GM19099 (cell line): ENCODE measurements around the gene NR1I3.

ENCODE experiments used
- POLR2A ChIP-seq: IDR thresholded peaks from 3 replicates; pipeline ENCODE4 v1.6.1; 2011; ENCODE audit warnings: low read depth; ENCODE audit not compliant: insufficient read length; ENCODE audit errors: extremely low read depth

NR1I3 gene

DNA sequence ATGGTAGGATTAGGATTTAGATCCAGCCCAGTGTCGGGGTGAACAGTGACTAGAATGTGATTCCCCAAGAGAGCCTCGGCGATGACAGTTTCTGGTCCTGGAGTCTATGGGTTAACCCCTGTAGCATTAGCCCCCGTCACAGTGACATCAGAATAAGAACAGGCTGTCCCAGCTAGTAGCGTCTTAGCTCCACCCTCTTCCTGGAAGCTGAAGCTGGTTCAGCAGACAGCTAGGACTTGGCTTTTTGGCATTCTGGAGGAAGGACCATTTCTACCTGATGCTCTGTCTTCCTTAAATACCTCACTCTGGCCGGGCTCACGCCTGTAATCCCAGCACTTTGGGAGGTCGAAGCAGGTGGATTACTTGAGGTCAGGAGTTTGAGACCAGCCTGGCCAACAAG is 30.8 kb downstream of the NR1I3 start:
- no peak for TF ChIP-seq POLR2A

DNA sequence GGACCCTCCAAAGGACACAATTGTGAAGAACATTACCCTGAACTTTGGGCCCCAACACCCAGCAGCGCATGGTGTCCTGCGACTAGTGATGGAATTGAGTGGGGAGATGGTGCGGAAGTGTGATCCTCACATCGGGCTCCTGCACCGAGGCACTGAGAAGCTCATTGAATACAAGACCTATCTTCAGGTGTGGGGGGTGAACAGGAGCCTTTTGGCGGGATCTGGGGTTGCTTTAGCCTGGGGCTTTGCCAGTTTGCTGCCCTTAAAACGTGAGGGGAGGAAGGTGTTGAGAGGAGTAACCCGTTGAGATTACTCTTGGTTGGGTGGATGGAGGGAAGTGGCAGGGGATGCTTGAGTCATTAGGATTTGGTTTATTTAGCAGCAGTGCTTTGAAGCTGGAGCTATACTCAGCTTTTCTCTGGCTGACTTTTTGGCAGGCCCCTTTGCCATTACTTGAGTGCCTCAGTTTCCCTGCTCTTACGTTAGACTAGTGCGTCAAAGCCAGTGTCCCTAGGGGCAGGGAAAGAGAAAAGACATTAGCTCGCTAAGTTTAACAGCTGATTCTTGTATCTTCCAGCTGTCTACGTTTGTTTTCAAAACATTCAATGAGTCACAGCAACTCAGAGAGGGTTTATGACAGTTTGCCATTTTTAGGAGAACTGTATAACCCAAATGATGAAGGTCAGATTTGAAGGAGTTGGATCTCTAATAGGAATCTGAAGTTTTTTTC is 31.4 kb downstream of the NR1I3 start:
- TF ChIP-seq POLR2A = no peak

DNA sequence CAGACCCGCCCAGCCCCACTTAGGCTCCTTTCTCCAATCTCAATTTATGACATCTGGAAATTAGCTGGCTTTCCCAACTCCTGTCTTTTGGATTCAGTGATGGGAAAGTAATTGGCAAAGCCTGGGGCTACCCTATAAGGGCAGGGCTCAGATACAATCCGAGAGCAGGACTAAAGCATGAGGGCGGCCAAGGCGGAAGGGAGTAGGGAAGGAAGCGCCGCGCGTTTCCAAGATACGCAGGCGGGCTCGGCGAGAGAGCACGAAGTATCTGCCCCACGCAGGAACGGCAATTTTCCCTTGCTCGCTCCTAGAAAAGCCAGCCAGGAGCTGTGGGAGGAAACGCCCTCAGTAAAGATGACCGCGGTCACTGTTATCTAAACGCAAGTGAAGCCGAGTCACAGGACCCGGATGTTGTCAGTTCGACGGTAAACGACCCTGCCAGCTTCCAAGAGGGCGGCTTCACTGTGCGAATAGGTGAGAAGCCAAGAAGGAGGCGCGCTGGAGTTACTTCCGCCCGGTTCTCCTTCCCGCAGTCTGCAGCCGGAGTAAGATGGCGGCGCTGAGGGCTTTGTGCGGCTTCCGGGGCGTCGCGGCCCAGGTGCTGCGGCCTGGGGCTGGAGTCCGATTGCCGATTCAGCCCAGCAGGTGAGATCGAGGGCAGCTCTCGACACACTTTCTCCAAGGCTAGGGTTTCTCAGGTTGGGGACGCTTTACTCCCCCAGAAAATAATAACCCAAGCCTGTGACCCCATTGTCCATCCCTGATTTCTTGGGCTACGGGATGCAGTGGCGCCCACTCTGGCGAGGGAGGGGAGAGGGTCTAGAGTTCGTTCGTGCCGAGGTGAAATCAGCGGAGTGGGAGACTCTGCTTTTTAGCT is 35.9 kb downstream of the NR1I3 start, which contains the start of gene NDUFS2:
NDUFS2 (plus strand) TSS at position 532 of the 877 bp plus-strand sequence; CDS start at position 551, 19 bp downstream.
- TF ChIP-seq POLR2A = peak; percentile 93

DNA sequence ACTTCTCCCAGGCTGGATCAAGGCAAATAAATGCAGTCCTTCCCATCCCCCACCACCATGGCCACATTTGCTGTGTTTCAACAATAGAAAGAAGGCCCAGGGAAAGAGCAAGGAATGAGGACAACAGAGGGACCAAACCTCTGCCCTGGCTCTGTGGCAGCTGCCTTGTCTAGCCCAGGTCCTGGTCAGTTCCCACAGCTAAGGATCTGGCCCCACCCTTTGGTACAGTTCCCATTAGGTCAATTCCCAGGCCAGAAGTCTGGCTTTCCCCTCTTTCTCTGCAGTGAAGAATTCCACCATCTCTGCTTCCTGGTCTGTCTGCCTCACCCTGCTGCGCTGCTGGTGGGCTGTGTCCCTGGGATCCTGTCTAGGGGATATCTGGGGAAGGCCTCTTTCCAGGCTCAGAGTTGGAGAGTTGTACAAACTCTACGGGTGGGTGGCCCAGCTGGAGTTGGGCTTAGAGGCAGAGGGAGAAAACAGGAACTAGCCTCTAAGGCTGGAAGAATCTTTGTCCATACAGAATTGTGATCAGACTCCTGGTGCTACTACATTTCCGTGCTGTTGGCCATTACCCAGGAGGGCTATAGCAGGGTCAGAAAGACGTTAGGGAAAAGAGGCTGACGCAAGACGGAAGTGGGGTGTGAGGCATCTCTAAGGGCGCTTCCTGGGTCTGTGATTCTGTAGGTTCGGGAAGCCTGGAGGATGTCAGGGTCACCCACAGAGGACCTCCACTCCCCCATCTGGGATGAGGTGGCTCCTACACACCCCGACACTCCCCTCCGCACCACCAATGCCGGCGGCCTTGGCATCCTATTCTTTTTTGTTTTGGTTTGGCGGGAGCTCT is 36.8 kb downstream of the NR1I3 start:
- TF ChIP-seq POLR2A = no peak

DNA sequence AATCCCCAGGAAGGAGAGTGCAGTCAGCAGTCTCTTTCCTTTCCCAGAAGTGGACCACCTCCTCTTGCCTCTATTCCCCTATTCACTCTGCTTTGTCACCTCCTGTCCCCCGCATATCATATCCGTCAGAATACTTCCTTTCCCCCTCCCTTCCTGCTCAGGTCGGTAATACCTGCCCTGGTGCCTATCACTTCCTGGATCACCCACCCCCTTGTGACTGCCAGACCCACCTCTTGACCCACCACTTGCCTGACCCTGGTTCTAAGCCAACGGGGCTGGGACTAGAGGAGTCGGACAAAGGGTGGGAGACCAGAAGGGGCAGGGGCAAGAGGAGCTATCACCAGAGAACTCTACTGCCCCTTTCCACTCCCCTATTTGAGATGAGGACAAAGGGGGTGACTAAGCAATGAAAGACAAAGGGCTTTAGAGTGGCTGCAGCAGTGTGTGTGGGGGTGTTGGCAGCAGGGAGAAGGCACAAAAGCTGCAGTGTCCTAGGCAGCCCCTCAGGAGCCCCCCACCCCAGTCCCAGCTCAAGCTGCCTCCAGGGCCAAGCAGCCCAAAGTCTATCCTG is 37.5 kb downstream of the NR1I3 start:
- no peak for TF ChIP-seq POLR2A

DNA sequence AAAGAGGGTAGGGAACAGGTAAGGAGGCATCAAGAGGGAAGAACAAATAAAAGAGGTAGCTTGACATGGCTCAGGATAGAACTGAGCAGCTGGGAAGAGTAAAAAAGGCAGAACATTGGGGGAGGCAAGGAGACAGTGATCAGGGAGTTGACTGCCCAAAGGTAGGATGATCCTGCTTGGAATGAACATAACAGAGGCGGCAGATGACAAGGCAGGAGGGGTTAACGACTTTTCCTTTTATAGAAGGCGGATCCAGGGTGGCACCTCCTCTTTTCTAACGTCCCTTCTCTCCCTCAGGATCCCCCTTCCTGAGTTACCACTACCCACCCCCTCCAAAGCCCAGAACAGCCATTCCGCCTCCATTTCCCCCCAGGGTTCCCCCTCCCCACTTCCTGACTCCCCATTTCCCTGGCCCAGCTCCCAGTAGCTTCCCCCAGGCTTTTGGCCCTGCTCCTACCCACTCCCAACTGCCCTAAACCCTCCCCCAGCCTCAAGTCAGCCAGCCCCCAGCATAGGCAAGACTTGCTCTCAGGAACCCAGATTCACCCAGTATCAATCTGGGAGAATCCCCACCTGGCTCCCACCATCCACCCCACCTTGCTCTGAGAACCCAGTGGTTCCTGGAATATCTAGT is 38.4 kb downstream of the NR1I3 start:
- no peak for TF ChIP-seq POLR2A

DNA sequence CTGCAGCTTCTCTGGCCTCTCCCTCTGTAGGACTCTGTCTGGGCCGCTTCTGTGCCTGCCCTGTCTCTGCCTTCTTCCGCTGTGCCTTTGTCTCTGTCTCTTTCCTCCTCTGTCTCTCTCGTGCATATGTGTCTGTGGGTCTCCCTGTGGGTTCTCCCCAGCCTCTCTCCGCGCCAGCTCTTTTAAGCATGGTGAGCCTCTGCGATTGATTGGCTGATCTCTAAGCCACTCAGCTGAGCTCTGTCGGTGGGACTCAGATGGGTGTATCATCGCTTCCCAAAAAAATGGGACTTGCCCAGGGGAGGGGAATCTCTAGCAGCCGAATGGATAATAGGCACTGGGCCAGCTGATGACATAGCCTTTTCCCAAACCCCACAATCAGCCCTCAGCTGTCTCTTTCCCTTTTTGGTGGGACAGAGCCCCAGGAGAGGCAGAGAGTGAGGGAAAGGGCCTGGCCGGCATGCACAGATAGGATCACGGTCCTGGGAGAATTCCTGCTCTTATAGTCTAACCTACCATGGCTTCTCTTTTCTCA is 39.0 kb downstream of the NR1I3 start, which contains the start of gene ADAMTS4:
ADAMTS4 (minus strand) TSS at position 158 of the 535 bp plus-strand sequence. CDS start 427 bp downstream, outside the sequence.
- TF ChIP-seq POLR2A = no peak

DNA sequence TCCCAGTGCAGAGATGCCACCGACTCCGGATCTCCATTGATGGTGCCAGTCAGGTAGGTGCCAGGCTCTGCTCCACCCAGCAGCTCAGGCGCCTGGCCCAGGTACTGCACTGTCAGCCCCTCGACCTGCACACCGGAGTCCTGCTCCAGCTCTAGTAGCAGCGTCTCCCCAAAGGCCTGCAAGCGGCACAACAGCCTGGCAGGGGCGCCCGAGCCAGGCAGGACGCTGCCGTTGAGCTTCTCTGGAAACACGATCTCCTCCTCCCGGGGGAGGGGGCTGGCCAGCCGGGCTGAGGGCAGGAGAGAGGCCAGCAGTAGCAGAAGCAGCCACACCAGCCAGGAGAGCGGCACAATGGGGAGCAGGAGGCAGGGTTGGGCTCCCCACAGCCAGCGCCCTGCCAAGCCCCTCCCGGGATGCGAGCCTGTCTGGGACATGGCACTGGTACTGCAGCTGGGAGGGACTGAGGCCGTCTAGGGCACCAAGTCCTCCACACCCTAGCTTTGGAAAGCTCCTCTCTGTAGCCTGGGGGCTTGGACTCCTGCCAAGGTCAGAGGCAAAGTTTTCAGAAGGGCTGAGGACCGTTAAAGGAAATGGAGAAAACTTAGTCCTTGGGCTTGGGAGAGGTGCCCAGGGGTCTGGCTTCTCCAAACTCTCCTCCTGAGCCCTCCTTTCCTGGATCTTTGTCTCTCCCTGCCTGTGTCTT is 39.7 kb downstream of the NR1I3 start:
- TF ChIP-seq POLR2A = no peak

DNA sequence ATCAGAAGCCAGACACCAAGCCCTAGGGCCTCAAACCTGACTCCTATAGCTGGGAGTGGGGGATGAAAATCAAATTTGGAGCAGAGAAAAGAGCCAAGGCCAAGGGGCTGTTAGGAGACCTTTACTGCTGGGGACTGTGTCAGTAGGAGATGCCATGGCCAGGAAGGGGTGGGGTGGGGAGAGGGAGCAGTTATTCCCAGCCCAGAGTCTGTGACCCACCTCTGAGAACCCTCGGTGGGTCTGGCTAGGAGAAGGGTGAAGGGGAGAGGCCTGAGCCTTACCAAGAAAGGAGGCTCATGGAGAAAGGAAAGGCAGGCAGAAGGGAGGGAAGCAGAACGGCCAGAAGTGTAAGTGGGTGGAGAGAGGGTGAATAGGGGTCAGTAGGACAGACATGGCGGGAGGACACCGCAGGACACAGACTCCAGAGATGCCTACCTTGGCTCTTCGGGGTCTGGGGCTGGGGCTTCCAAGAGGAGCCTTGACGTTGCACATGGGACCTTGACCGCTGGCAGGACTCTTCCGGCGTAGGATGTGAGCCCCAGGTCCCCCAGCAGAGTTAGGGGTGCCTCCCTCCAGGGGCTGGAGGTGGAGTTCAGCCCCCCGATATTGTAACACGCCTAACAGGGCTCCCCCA is 40.3 kb downstream of the NR1I3 start:
- no peak for TF ChIP-seq POLR2A

DNA sequence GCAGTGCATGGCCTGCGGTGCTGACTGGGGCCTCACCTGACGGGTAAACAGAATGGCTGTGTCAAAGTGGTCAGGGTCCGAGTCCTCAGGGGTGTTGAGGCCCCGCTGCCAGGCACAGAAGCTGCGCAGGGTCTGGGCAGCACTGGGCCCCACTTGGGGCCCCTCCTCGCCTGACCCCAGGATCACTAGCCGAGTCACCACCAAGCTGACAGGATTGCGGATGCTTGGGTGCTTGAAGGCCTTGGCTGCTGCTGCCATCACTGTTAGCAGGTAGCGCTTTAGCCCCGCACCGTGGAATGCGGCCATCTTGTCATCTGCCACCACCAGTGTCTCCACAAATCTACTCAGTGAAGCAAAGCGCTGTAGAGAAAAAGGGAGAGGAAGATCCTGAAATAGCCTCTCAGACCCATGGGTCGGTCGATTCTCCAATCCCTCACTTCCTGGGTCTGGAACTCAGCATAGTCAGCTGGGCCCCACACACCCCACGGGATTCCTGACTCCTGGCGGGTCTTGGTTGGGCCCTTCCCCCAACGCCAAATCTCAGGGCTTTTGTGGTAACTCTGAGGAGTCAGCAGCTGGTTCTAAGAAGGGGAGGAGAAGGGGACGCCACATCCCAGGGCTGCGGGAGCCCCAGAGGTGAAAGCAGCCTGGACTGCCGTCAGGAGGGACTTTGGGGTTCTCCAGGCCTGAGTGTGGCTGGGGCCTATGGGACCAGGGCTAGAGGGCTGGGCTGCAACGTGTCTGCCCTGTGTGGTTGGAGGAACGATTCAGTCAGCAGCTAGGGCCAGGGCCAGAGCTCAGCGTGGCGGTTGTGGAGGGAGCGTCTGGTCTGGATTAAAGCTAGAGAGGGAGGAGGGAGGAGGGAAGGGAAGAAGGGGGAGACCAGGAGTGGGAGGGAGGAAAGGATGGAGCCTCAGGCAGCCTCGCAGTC is 41.2 kb downstream of the NR1I3 start:
- no peak for TF ChIP-seq POLR2A

DNA sequence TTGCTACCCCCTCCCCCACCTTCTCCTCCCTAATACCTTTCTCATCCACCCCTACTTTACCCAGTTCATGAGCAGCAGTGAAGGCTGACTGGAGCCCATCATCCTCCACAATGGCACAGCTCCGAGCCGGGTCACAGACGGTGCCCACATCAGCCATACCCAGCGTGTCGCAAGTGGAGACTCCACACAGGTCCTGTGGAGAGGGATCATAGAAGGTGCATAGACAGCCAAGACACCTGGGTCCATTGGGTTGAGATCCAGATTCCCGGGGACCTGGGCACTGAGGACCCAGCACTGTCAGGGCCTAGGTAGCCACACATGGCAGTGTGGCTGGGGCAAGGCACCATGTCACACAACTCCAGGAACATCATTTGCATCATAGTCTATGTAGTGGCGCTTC is 41.9 kb downstream of the NR1I3 start:
- no peak for TF ChIP-seq POLR2A

DNA sequence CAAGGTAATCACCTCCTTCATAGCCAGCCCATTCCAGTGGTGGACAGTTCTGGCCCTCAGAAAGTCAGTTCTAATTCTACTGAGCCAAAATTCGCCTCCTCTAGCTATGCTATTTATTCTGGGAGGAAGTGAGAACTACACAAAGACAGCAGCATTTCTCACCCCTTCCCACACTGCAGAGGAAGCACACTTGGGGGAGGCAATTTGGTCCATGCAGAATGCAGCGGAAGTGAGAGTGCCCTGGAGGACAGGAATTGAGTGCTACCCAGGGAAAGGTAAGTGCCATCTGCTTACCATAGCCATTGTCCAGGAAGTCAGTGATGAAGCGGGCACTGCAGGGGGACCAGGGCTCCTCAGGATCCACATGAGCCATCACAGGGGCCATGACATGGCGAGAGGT is 42.8 kb downstream of the NR1I3 start:
- no peak for TF ChIP-seq POLR2A
